A673 (cell line): ENCODE data around the gene DNMT3B. TPM values are rescaled to one million over a fixed set of nuclear protein-coding genes. Genes with fewer than 3 reads are reported as not detected.

Experiments
- BruUV-seq: library from RNA; stranded (reverse); fragments of 400-500 nt; replicated peaks from 2 replicates; lab custom pipeline; 2021; lab: Mats Ljungman, UMichigan
- CTCF ChIA-PET: fragments of 300-600 bp; sonication (Branson Sonifier 250); formaldehyde crosslinking; loops from one replicate; lab custom pipeline; 2022; ENCODE audit warnings: antibody characterized with exemption; lab: Charles Lee
- POLR2A ChIA-PET: fragments of 300-600 bp; sonication (Branson Sonifier 250); formaldehyde crosslinking; loops from one replicate; lab custom pipeline; 2022; ENCODE audit warnings: antibody characterized with exemption; ENCODE audit not compliant: low non-redundant PET; lab: Charles Lee
- DNase-seq: peaks from one replicate; pipeline ENCODE4 v3.0.0-alpha.2; 2015; ENCODE audit warnings: low spot score
- H3K27ac ChIP-seq: fragments of 200-600 bp; sonication (generic); 2 replicates; pipeline ENCODE4 v1.5.1; 2016; ENCODE audit warnings: mixed run types, low read depth, mild to moderate bottlenecking, mixed read lengths, antibody characterized with exemption, low read length; ENCODE audit not compliant: poor library complexity, severe bottlenecking
- H3K27me3 ChIP-seq: fragments of 200-600 bp; sonication (generic); replicated peaks from 2 replicates; pipeline ENCODE4 v1.6.1; 2017; ENCODE audit warnings: mixed run types, low read depth, mild to moderate bottlenecking, mixed read lengths, antibody characterized with exemption, low read length; ENCODE audit not compliant: insufficient read depth, poor library complexity
- H3K36me3 ChIP-seq: fragments of 200-600 bp; sonication (generic); 2 replicates; pipeline ENCODE4 v1.6.1; 2016; ENCODE audit warnings: mixed run types, mild to moderate bottlenecking, mixed read lengths, antibody characterized with exemption, low read length; ENCODE audit not compliant: insufficient read depth, poor library complexity, severe bottlenecking
- H3K4me1 ChIP-seq: fragments of 200-600 bp; sonication (generic); 2 replicates; pipeline ENCODE4 v1.6.1; 2017; ENCODE audit warnings: mixed run types, mild to moderate bottlenecking, mixed read lengths, antibody characterized with exemption, low read length; ENCODE audit not compliant: insufficient read depth, poor library complexity, severe bottlenecking
- H3K4me3 ChIP-seq: fragments of 200-600 bp; sonication (generic); 2 replicates; pipeline ENCODE4 v1.5.1; 2016; ENCODE audit warnings: low read depth, mixed run types, mild to moderate bottlenecking, mixed read lengths, low read length; ENCODE audit not compliant: poor library complexity, severe bottlenecking
- H3K9me3 ChIP-seq: fragments of 200-600 bp; sonication (generic); 2 replicates; pipeline ENCODE4 v1.6.1; 2016; ENCODE audit warnings: mixed run types, low read depth, mild to moderate bottlenecking, mixed read lengths, antibody characterized with exemption, low read length; ENCODE audit not compliant: poor library complexity, severe bottlenecking
- CTCF ChIP-seq: fragments of 300-800, 200-600 bp; sonication (generic); conservative IDR thresholded peaks from 2 replicates; pipeline ENCODE4 v1.5.1; 2017; ENCODE audit warnings: low read depth, mild to moderate bottlenecking, antibody characterized with exemption, low read length, moderate library complexity, mixed read lengths
- EZH2 ChIP-seq: fragments of 200-600 bp; sonication (generic); IDR thresholded peaks from 2 replicates; pipeline ENCODE4 v1.6.1; 2017; ENCODE audit warnings: borderline replicate concordance, low read depth, mild to moderate bottlenecking, mixed read lengths, antibody characterized with exemption, low read length; ENCODE audit not compliant: poor library complexity, severe bottlenecking
- intact Hi-C: fragments of 100-400 bp; cut with micrococcal nuclease; formaldehyde crosslinking; loops from one replicate; pipeline ENCODE4 v1.10.0; 2022; ENCODE audit not compliant: unreplicated experiment
- total RNA-seq: library from RNA; stranded (reverse); gene quantifications from 2 replicates; pipeline ENCODE4 v1.2.3, GENCODE V29; 2021

The DNMT3B gene
- total RNA-seq, 1 experiment from 2014 or later = 3.8 TPM

- Histone ChIP-seq H3K27ac (no peak overlapping the region), H3K4me1 (peaks cover 7% of the 10 kb centered on the region), H3K36me3 (no peaks in the 10 kb centered on the region), H3K27me3 (no peaks in the 10 kb centered on the region), H3K4me3 (no peak overlapping the region), H3K9me3 (no peaks in the 10 kb centered on the region)
- TF ChIP-seq CTCF (no peak), EZH2 (no peak)
- intact Hi-C loops = no loop called here
- BruUV-seq = no TSS peak
- ChIA-PET POLR2A (interaction anchor here (0.6 kb wide), 1 partner anchor 25 kb away, joined by 18 read pairs; no protein-coding TSS in a partner anchor), CTCF (interaction anchor here (0.6 kb wide), 1 partner anchor 222 kb away, joined by 3 read pairs; no protein-coding TSS in a partner anchor)
- no peak for DNase-seq
These were observed 5.4 kb downstream of the DNMT3B start for GRCh38 chr20:32767418-32768198.

GRCh38 chr20:32772046-32772445, 9.9 kb downstream of the DNMT3B start:
- no peak for DNase-seq
- H3K9me3 ChIP-seq = no peaks in the 10 kb centered on the region
- ChIA-PET POLR2A (no interaction called here), CTCF (no interaction called here)
- no peaks in the 10 kb centered on the region for H3K4me1 ChIP-seq
- no peaks in the 10 kb centered on the region for H3K27me3 ChIP-seq
- TF ChIP-seq EZH2 = no peak
- no peak for TF ChIP-seq CTCF
- BruUV-seq = no TSS peak
- no peak overlapping the region for H3K4me3 ChIP-seq
- intact Hi-C loops = no loop called here
- no peak overlapping the region for H3K27ac ChIP-seq
- H3K36me3 ChIP-seq = no peaks in the 10 kb centered on the region

GRCh38 chr20:32773223-32773622, 11.0 kb downstream of the DNMT3B start:
- CTCF ChIA-PET = interaction anchor here (0.7 kb wide), 1 partner anchor 128 kb away, joined by 5 read pairs; no protein-coding TSS in a partner anchor

More at GRCh38 chr20:32773223-32773622, 11.0 kb downstream of the DNMT3B start:
- DNase-seq = no peak
- POLR2A ChIA-PET = no interaction called here
- Histone ChIP-seq H3K4me3 (no peak overlapping the region), H3K27me3 (no peaks in the 10 kb centered on the region), H3K4me1 (no peaks in the 10 kb centered on the region), H3K36me3 (no peaks in the 10 kb centered on the region), H3K9me3 (no peaks in the 10 kb centered on the region), H3K27ac (no peak overlapping the region)
- no peak for TF ChIP-seq CTCF
- TF ChIP-seq EZH2 = no peak
- no TSS peak for BruUV-seq
- intact Hi-C loops = no loop called here
